Measurements from ENCODE around the gene RAB11FIP5.
A peak's percentile ranks its signal among the peaks of the same experiment; 100 is the strongest.

DNA sequence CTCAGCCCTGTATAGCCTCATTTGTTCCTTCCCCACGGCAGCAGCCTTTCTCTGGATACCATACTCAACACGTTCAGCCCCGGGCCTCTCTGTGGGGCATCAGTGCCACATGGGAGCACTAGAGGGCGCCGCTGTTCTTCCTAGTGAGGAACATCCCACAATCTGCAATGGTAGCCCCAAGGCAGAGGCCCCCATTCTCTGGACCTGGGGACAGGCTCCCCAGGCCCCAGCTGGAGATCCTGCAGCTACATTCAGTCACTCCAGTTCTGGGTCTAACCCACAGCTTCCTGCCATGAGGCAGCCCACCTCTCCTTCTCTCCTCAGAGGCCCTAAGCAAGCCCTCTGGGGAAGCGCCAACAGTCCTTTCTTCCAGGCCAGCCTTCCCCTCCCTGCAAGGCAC lies 27.1 kb downstream of the RAB11FIP5 start:
- TF ChIP-seq, protein P1, sequence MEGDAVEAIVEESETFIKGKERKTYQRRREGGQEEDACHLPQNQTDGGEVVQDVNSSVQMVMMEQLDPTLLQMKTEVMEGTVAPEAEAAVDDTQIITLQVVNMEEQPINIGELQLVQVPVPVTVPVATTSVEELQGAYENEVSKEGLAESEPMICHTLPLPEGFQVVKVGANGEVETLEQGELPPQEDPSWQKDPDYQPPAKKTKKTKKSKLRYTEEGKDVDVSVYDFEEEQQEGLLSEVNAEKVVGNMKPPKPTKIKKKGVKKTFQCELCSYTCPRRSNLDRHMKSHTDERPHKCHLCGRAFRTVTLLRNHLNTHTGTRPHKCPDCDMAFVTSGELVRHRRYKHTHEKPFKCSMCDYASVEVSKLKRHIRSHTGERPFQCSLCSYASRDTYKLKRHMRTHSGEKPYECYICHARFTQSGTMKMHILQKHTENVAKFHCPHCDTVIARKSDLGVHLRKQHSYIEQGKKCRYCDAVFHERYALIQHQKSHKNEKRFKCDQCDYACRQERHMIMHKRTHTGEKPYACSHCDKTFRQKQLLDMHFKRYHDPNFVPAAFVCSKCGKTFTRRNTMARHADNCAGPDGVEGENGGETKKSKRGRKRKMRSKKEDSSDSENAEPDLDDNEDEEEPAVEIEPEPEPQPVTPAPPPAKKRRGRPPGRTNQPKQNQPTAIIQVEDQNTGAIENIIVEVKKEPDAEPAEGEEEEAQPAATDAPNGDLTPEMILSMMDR (IDR thresholded peaks at IDR 0.05; ENCODE audit: low read length), result peak; percentile 93
- TF ChIP-seq EZH2 (IDR thresholded peaks at IDR 0.05; ENCODE audit: borderline replicate concordance, low read length), result no peak
